AG04449 (cell line): ENCODE data around the gene NUTM2G.
"Not testable (repeated sequence)": the region's sequence is repeated elsewhere in the genome, so short reads cannot be mapped to it uniquely, and the experiment has no call there.

Source experiments
- CTCF ChIA-PET: fragments of 350-600 bp; formaldehyde crosslinking; extraction: SDS; loops from one replicate; lab custom pipeline; 2021; ENCODE audit warnings: antibody characterized with exemption; lab: Yijun Ruan, JAX
- POLR2A ChIA-PET: fragments of 400-600, 350-600 bp; formaldehyde crosslinking; extraction: SDS; loops from one replicate; lab custom pipeline; 2020; ENCODE audit warnings: antibody characterized with exemption, inconsistent platforms; lab: Yijun Ruan, JAX
- DNase-seq: peaks from one replicate; pipeline ENCODE4 v3.0.0-alpha.2; 2010; ENCODE audit warnings: low read depth, low spot score
- H3K4me3 ChIP-seq: 2 replicates; pipeline ENCODE4 v1.5.1; 2011; ENCODE audit warnings: low read depth, mild to moderate bottlenecking, control low read depth, low read length

Gene NUTM2G

DNA sequence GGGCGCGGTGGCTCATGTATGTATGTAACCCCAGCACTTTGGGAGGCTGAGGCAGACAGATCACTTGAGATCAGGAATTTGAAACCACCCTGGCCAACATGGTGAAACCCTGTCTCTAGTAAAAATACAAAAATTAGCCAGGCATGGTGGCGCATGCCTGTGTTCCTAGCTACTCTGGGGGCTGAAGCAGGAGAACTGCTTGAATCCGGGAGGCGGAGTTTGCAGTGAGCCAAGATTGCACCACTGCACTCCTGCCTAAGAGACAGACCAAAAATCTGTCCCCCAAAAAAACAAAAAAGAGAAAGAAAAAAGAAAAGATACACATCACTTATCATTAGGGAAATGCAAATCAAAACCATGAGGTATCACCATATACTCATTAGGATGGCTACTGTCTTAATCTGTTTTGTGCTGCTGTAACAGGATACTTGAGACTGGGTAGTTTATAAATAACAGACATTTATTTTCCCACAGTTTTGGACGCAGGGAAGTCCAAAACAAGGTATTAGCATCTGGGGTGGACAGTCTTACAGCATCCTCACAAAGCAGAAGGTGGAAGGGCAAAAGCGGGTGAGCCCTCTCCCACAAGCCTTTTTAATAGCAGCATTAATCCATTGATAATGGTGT lies 55.0 kb downstream of the NUTM2G start:
- DNase-seq, H3K4me3 ChIP-seq, CTCF ChIA-PET, POLR2A ChIA-PET: not testable (repeated sequence)

DNA sequence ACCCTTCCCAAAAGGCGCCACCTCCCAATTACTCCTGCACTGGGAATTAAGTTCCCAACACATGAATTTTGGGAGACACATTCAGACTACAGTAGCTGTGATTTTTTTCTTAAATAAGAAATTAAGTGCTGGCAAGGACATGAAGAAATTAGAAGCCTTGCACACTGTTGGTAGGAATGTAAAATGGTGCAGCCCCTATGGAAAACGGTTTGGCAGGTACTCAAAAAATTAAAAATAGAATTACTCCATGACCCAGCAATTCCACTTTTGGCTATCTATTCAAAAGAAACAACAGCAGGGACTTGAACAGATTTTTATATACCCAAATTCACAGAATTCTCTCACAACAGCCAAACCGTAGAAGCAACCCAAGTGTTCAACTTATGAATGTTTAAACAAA lies 55.5 kb downstream of the NUTM2G start:
- H3K4me3 ChIP-seq, CTCF ChIA-PET, DNase-seq, POLR2A ChIA-PET: not testable (repeated sequence)

DNA sequence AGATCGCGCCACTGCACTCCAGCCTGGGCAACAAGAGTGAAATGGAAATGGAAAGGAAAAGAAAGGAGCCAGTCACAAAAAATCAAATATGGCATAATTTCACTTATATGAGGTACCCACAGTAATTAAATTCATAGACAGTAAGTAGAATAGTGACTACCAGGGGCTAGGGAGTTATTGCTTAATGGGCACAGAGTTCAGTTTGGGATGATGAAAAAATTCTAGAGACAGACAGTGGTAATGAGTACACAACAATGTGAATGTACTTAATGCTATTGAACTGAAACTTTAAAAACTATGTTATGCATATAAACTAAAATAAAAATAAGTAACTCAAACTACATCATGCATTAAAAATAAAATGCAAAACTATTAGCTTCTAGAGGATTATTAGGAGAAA lies 56.2 kb downstream of the NUTM2G start:
- H3K4me3 ChIP-seq, DNase-seq, POLR2A ChIA-PET, CTCF ChIA-PET: not testable (repeated sequence)
